Stimulated activated CD8-positive, alpha-beta memory T cell treated with anti-CD3 and anti-CD28 coated beads, Interleukin-2, amount 100 ng/mL, for 48 hours (primary cell): ENCODE data around the gene DDX39B.
"Not testable (repeated sequence)": the region's sequence is repeated elsewhere in the genome, so short reads cannot be mapped to it uniquely, and the experiment has no call there.

ENCODE experiments used
- DNase-seq, 2 donors: peaks; one replicate each; pipeline ENCODE4 v3.0.0-alpha.2; 2020; ENCODE audit warnings: low read depth in 2 of 2

The DDX39B gene

DNA sequence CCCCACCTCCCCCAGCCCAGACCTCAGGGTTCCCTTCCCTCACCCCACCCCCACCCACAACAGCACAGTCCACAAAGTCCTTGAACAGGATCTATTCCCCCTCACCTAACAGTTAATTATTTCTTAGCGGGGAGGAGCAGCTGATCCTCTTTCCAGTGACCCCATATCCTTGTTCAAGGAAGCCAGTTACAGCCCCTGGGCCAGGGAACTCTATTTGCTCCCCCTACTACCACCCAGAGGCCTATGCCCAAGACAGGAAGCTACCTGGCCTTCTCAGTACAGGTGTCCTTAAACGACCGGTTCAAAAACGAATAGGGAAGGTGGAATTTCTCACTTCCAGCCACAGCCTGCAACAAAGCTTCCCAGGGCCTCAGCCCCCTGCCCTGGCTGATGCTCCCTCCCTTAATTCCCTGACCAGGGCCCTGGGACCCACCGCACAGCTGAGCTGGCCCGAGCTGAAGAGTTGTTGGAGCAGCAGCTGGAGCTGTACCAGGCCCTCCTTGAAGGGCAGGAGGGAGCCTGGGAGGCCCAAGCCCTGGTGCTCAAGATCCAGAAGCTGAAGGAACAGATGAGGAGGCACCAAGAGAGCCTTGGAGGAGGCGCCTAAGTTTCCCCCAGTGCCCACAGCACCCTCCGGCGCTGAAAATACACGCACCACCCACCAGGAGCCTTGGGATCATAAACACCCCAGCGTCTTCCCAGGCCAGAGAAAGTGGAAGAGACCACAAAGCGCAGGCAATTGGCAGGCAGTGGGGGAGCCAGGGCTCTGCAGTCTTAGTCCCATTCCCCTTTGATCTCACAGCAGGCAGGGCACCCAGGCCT, 12.3 kb downstream of the DDX39B start:
- no peak for DNase-seq

DNA sequence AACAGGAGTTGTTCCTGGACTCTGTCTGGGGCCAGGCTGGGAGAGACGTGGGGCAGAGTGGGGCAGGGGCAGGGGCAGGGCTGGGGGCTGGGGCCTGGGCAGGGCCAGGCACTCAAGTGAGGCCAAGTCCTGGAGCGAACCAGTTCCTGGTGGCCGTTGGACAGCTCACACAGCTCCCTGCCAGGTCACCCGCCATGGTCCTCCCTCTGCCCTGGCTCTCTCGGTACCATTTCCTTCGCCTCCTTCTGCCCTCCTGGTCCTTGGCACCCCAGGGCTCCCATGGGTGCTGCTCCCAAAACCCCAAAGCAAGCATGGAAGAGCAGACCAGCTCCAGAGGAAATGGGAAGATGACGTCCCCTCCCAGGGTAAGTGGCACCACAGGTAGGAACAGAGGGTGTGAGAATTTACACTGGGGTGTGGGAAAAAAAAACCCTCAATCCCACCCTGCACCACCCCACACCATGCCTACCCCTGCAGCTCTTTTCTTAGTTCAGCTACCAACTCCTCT, 12.9 kb downstream of the DDX39B start, which contains the start of gene MCCD1:
Gene MCCD1 (plus strand): TSS at position 142 of the 508 bp plus-strand sequence. CDS start 53 bp downstream, at position 195.
- DNase-seq = no peak

DNA sequence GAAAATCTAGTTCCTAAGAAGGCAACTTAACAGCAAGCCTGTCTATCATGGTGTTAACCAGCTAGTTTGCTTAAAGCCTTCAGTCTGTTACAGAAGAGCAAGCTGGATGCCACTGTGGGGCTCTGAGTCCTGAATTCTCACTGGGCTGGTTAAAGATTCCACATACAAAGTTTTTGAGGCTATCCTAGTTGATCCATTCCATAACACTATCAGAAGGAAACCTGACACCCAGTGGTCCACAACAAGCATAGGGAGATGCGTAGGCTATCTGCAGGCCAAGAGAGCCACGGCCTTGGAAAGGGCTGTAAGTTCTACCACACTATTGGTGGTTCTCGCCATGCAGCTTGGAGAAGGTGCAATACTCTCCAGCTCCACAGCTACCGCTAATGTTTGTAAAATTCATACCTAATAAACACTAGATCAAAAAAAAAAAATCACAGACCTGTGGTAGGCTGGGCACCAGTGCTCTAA, 13.5 kb downstream of the DDX39B start:
- no peak for DNase-seq

DNA sequence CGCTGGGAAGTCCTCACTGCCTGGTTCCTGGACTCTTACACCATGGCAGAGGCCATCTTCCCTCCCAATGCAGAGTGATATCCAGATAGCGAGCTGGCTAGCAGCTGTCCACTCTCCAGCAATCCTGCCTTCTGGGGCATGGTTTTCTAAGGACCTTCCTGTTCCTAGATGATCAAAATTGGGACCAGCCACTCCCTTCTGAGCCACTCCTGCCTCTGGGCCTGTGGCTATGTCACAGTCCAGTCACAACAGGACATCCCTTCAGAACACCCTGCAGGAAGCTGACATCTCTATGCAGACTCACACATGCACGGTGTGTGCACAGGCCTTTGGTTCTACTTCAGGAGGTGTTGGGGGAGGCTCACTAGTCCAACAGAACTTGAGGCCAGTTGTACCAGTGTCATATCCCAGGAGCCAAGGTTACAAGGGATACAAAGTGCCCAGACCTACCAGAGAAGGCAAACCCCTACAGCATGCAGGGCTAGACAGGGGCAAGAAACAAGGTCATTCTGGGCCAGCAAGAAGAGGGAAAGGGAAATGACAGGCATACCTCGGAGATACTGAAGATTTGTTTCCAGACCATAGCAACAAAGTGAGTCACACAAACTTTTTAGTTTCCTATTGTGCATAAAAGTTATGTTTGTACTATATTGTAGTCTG, 15.7 kb downstream of the DDX39B start:
- no peak for DNase-seq

DNA sequence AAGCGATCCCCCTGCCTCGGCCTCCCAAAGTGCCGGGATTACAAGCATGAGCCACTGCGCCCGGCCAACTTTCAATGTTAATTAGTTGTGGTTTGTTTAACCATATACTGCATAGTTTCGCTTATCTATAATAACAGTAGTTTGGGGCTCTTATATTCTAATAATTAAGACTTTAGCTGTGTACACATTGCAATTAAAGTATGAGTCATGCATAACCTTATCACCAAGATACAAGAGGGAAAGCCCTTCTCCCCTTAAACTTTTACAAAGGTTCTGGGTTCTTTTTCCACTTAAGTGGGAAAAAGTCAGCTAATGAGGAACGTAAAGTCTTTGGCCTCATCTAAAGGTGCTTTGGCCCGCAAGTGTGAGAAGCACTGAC, 16.3 kb downstream of the DDX39B start:
- no peak for DNase-seq

DNA sequence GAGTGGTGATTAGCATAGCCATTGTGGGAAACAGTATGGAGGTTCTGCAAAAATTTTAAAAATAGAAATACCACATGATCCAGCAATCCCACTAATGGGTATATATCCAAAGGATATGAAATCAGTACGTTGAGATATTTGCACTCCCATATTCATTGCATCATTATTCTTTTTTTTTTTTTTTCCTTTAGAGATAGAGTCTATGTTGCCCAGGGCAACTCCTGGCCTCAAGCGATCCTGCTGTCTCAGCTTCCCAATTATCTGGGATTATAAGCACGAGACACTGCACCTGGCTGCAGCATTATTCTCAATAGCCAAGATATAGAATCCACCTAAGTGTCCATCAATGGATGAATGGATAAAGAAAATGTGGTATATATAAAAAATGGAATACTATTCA, 20.0 kb downstream of the DDX39B start:
- DNase-seq = no peak

DNA sequence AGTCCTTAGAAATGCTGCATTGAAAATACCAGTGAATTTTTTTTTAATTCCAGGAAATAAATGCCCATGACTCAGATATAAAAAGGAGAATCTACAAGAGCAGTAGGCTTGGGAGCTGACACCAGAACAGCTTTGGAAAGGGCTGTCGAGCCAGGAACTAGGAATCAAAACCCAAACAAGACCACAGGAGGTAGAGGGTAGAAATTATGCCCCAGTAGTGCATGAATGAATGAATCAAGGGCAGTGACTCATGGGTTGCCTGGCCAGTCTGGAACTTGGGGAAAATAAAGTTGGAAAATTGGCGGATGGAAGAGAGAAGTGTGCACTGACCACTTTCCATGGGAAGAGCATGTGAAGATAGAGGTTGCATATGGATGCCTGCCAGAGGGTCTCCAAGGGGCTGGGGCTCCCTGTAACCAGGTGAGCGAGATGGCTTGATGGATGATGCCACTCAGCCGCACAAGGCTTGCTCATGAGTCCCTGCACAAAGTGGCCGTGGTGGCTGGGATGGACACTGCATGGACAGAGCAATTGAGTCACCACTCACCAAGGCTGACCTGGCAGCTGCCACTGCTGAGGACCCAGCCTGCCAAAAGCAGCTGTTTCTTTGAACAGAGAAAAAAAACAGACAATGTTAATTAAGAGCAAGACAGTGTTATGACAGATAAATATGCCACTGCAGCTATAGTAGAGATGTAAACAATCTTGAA, 28.2 kb downstream of the DDX39B start:
- no peak for DNase-seq

DNA sequence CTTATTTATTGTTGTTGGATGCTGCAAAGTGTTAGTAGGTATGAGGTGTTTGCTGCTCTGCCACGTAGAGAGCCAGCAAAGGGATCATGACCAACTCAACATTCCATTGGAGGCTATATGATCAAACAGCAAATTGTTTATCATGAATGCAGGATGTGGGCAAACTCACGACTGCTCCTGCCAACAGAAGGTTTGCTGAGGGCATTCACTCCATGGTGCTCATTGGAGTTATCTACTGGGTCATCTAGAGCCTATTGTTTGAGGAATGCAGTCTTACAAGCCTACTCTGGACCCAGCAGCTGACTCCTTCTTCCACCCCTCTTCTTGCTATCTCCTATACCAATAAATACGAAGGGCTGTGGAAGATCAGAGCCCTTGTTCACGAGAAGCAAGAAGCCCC, 31.8 kb downstream of the DDX39B start:
- DNase-seq = no peak

DNA sequence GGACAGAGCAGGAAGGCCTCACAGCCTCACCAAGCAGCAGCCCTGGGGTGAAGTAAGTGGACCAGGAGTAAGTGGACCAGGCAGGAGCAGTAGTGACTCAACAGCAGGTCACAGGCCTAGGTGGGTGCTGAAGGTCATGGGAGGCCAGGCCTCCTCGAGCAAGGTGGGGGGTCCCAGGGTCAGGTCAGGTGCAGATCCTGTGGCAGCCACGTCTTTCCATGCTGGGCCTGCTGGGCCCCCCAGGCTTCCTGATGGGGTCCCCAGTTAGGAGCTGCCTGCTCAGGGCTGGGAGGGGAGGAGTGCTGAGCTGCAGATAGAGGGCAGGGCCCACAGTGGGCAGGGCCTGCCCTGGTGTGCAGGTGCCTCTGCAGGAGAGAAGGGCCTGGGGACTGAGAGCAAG, 32.8 kb downstream of the DDX39B start:
- DNase-seq = not testable (repeated sequence)

DNA sequence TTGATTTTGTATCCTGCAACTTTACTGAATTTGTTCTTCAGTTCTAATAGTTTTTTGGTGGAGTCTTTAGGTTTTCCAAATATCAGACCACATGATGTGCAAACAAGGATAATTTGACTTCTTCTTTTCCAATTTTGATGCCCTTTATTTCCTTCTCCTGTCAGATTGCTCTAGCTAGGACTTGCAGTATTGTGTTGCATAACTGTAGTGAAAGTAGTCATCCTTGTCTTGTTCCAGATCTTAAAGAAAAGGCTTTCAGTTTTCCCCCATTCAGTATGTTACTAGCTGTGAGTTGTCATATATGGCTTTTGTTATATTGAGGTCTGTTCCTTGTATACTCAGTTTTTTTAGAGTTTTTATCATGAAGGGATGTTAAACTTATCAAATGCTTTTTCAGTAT, 39.2 kb downstream of the DDX39B start:
- no peak for DNase-seq

DNA sequence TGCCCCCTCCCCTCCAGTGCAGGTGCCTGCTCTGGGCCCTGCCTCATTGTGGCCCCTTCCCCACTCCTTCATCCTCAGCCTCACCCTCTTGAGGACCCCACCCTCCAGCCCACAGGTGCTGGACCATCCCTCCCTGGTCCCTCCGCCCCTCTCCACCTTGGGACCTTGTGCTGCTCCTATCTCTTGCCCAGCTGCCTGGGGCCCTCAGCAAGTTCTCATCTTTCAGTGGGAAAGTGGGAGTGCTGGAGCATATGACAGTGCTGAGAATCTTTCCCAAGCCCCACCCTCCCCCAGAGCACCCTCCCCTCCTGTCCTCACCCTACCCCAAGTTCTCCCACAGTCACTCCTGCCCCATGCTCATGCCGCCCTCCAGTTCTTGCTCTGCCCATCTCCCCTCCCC, 42.2 kb downstream of the DDX39B start:
- not testable (repeated sequence) for DNase-seq

DNA sequence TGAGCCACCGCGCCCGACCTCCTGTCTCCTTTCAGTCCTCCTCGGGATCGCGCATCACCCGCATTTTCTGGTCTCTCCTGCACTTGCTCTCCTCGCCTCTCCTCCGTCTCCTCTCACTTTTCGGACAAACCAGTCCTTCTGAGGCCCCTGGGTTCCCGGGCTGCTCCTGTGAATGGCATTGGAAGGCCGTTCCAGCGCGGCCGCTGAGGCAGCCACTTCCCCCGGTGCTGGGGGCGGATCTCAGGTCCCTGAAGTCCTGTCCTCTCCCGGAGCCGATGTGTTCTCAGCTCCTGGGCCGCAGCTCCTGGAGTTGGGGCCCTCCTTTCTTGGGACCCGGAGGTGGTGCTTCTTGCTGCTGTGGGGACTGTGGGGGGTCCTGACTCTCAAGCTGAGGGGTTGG, 43.1 kb downstream of the DDX39B start:
- no peak for DNase-seq

DNA sequence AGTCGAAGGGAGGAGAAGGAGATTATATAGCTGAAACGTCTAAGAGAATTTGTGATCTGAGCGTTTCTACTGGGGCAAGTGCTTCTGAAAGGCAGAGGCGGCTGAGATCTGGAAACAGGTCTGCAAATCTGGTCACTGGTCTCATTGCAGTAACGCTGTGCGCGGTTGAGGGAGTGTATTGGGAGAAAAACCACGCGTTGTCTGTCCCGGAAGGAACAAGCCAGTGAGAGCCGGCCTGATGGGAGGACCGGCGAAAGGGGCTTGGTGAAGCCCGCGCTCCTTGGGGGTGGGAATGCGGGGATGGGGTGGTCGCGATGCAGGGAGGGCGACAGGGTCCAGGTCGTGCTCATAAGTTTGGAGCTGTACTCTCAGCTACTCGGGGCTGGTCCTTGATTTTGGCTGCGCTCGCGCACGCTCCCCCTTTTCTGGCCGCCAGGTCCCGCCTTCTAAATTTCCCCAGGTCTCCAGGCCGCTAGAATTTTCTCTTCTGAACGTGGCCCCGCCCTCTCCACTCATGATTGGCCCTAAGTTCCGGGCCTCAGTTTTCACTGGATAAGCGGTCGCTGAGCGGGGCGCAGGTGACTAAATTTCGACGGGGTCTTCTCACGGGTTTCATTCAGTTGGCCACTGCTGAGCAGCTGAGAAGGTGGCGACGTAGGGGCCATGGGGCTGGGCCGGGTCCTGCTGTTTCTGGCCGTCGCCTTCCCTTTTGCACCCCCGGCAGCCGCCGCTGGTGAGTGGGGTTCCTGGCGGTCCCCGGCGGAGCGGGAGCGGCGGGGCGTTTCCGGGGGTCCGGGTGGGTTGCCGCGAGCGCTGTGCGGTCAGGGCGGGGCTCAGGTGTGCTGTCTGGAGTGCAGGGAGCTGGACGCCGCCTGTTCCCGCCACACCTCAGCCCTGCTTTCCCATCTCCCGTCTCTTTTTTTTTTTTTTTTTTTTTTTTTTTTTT, 44.0 kb downstream of the DDX39B start, which contains the start of gene MICB:
Gene MICB (plus strand): TSS at position 615 of the 946 bp plus-strand sequence. CDS start 49 bp downstream, at position 664.
- DNase-seq = peak; percentile 77 to 80

DNA sequence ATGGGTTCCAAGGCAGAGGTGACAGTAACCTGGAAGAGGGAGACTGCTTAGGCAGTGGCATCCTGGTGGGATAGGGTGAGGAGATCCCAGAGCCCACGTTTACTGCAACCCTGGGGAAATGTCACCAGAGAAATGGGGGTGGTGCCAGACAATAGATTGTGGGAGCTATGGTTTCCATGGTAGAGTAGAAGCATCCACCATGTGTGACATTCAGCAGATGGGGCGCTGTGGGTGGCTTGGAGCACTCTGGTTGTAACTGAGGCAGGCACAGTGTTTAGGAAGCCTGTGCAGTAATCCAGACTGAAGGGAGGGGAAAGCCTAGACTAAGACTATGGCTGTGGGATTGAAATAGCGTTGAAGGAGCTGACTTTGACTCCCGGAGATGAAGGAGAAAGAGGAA, 45.0 kb downstream of the DDX39B start:
- not testable (repeated sequence) for DNase-seq

DNA sequence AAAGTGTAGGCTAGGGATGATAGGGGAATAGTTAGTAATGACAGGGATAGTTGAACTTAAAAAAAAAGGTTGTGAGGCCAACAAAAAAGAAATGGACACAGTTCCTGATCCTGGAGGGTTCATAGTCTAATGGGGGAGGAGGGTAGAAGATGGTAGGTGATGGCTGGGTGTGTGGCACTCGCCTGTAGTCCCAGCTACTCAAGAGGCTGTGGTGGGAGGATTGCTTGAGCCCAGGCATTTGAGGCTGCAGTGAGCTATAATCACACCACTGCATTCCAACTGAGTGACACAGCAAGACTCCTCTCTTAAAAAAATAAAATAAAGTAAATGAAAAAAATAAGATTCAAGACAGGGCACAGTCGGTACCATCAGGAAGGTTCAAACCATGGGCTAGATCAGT, 46.2 kb downstream of the DDX39B start:
- DNase-seq = no peak

DNA sequence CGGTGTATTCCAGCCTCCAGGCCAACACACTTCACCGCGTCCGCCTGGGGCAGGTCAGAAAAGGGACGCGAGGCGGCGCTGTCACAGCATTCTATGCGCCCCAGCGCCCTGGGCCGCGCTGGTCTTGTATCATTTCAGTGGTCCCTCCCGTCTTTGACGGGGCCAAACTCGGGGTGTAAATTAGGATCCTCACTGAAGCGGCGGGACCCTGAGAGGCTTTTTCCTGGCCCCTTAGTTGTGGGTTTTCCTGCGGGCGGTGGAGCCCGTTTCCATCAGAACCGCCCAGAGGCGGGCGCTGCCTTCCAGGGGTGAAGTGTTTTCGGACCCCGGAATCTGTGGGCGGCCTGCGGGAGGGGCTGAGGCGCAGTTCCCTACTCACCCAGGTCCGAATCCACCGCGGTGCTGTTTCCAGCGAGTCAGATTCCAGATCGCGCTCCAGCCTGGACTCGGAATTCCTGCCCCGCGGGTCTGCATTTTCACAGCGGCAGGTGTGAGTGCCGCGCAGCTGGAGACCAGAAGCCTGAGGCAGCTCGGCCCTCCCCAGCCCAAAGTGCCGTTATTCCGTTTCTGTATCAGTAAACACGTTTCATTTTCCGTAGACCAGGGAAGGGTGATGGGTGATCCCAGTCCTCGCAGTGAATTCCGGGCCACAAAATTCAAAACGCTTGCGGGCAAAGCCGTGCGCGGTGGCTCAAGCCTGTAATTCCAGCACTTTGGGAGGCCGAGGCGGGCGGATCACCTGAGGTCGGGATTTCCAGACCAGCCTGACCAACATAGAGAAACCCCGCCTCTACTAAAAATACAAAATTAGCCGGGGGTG, 47.7 kb downstream of the DDX39B start:
- DNase-seq = peak; percentile 76

DNA sequence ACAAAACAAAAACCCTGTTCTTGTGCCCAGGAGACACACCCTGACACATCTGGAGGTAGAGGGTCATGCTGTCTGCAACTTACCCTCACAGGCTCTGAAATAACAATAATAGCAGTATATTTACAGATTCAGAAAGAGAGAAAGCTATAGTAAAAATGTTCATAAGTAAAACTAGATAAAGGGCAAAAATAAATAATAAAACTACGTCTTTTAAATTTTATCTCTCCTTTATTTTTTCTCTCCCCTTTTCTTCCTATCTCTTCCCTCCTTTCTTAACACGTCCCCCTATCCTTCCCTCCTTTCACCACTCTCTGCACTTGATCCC, 48.3 kb downstream of the DDX39B start:
- DNase-seq = not testable (repeated sequence)

DNA sequence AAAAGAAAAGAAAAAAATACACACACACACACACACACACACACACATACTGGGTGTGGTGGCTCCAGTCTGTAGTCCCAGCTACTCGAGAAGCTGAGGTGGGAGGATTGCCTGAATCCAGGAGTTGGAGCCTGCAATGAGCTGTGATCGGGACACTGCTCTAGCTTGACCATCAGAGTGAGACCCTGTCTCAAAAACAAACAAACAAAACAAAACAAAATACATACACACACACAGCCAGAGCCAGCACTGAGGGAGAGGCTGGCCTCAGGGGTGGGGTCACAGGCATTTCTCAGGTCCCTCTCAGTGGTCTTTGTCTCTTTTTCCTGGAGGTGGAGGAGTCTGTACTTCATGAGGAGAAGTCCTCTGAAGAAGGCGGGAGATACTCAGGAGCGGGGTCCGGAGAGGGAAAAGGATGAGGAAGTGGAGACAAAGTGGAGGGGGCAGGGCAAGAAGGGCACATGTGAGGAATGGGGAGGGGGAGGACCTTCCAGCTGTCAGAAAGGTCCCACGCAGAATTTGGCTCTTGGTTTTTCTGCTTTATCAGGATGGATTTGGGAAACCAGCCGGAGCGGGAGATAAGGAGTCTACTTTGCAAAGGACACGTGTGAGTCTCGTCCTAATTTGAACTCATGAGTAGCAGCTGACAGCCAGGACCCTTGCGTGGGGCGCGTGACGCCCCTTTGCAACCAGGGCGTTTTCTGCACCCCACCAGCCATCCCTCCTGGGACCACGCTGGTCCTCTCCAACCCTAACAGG, 51.5 kb downstream of the DDX39B start:
- DNase-seq = no peak

DNA sequence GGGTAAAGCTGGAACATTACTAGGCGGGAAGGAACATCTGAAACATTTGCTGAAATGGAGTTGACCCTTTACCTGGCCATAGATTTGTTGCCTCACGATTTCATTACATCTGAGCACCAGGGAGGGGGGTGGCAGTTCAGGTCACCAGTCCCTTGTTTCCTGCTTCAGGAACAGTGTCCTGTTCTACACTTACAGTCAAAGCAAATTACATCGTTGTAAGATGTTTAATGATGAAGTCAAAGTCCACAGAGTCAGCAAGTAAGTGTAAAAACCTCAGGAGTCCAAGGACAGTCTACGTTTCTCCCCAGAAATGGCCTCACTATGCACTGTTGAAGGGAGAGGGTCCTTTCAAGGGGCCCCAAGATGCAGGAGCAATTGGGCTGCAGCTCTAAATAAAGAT, 52.7 kb downstream of the DDX39B start:
- no peak for DNase-seq

DNA sequence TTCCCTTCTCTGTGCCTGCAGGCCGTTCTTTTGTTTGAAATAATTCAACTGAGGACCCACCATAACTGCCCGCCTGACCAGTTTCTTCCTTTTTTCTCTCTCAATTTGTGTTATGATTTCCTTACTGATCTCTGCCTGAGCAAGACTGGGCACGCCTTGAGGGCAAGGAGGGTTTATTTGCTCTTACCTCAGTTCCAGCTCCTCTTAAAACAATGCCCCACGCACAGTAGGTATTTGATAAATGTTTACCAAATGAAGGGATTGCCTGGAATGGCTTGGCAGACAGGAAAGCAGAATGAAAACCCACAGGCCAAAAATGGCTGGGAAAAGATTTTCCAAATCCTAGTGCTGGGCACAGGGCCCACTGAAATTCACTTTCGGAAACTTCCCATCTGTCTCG, 54.1 kb downstream of the DDX39B start:
- DNase-seq = not testable (repeated sequence)
